Pancreas (tissue), 10 donors: ENCODE results near the gene CDYL2. TPM values are rescaled to one million over a fixed set of nuclear protein-coding genes. Genes with fewer than 3 reads are reported as not detected.

Source experiments
- ATAC-seq, 4 donors: fragments of 200-7000 bp; cut with Tn5 transposase; one replicate each; pipeline versions ENCODE4 v1.8.0 to v1.9.1; 2020; ENCODE audit warnings: mild to moderate bottlenecking in 4 of 4, moderate library complexity in 4 of 4
- DNase-seq, 6 donors: peaks; one replicate each; pipeline ENCODE4 v3.0.0-alpha.2; 2020
- FAIRE-seq: peaks from 2 replicates; lab custom pipeline; 2012; peaks lifted over from hg19 to GRCh38; lab: Jason Lieb, UNC
- H3K27ac ChIP-seq, 4 donors: fragments of 200-600 bp; sonication (generic); 1 replicate in 3 of 4; 2 replicates in 1 of 4; pipeline versions ENCODE4 v1.5.0 to v1.8.0; 2020
- H3K27me3 ChIP-seq, 4 donors: fragments of 200-600 bp; one replicate each; pipeline ENCODE4 v1.8.0; 2021
- H3K36me3 ChIP-seq, 3 donors: fragments of 200-600 bp; sonication (generic) in 1 of 3; one replicate each; pipeline versions ENCODE4 v1.5.0 to v1.8.0; 2020 to 2021
- H3K4me1 ChIP-seq, 3 donors: fragments of 200-600 bp; one replicate each; pipeline ENCODE4 v1.8.0; 2021
- H3K4me3 ChIP-seq, 4 donors: fragments of 200-600 bp; sonication (generic) in 2 of 4; one replicate each; pipeline versions ENCODE4 v1.5.0 to v1.8.0; 2020 to 2021
- H3K9me3 ChIP-seq, 4 donors: fragments of 200-600 bp; one replicate each; pipeline ENCODE4 v1.8.0; 2021
- CTCF ChIP-seq, 4 donors: fragments of 200-600 bp; sonication (generic) in 3 of 4; IDR thresholded peaks; one replicate each; pipeline versions ENCODE4 v1.5.0 to v1.8.0; 2021; ENCODE audit warnings: antibody characterized with exemption in 4 of 4
- WGBS, 2 donors: extraction: QIAGEN DNeasy Blood & Tissue Kit; methylation state at CpG; one replicate each; pipeline ENCODE4 v1.1.7; 2013; 5-methylcytosine and 5-hydroxymethylcytosine counted together
- intact Hi-C, 3 donors: fragments of 100-400 bp; cut with DNase I; formaldehyde crosslinking; loops; one replicate each; pipeline versions ENCODE4 v1.11.1 to v1.14.2; 2022
- polyA plus RNA-seq, 2 donors: library from polyadenylated mRNA; stranded (reverse); fragments of 200-250 nt; gene quantifications; one replicate each; pipeline ENCODE4 v1.2.3, GENCODE V29; 2013
- total RNA-seq, 6 donors: library from RNA; stranded (reverse); fragmentation: NEBNext Ultra II Directional in 4 of 6; extraction: Animal tissue kit (Norgen Biotek cat#: 25700) in 4 of 6; gene quantifications; one replicate each; pipeline versions ENCODE4 v1.2.1 to v1.2.4, GENCODE V29; 2021 to 2023
- donor health status: healthy with polysubstance abuse.
- donor health status: DM: no; HTN: no; CAD: no; lungs with moderate emphysema.
- donor health status: DM: no; HTN: no; CAD: no.
- donor health status: control.
- donor health status: control.
- donor health status: Bipolar disorder and iron deficiency.
- donor health status: DM: yes; HTN: yes; CAD: no.
- donor health status: DM: no; HTN: no; CAD: no.
- donor health status: DM: no; HTN: no; CAD: no.
- donor health status: DM: yes; HTN: yes; CAD: no.

The CDYL2 gene
- total and polyA plus RNA-seq, 8 donors, result 0.61 to 7.1 (median 3.1) TPM

- H3K27ac ChIP-seq, result no peak overlapping the region
- no peak for TF ChIP-seq CTCF (IDR thresholded peaks at IDR 0.05)
- no peaks in the 10 kb centered on the region for H3K9me3 ChIP-seq
- ATAC-seq, result no peak
- FAIRE-seq, result no peak
- no peaks in the 10 kb centered on the region for H3K36me3 ChIP-seq
- no peaks in the 10 kb centered on the region for H3K27me3 ChIP-seq
- DNase-seq, result no peak
- WGBS, 2 donors, result 88 to 92% methylated on average over 9 of the region's 9 CpGs
- no peaks in the 10 kb centered on the region for H3K4me1 ChIP-seq
- H3K4me3 ChIP-seq, result no peak overlapping the region
- intact Hi-C loops, result no loop called here
These were observed 78.7 kb downstream of the CDYL2 start for GRCh38 chr16:80725566-80726162.

GRCh38 chr16:80723981-80724380 is 80.4 kb downstream of the CDYL2 start:
- H3K27ac ChIP-seq, result no peak overlapping the region
- H3K27me3 ChIP-seq, result no peaks in the 10 kb centered on the region
- intact Hi-C loops, result no loop called here
- H3K4me1 ChIP-seq, result peaks cover 0 to 2% (median 0%) of the 10 kb centered on the region in 3 donors
- DNase-seq, result no peak
- no peak for FAIRE-seq
- H3K4me3 ChIP-seq, result no peak overlapping the region
- no peak for TF ChIP-seq CTCF (IDR thresholded peaks at IDR 0.05)
- H3K36me3 ChIP-seq, result no peaks in the 10 kb centered on the region
- no peak for ATAC-seq
- no peaks in the 10 kb centered on the region for H3K9me3 ChIP-seq

- Histone ChIP-seq H3K4me1 (peaks cover 0 to 11% (median 0%) of the 10 kb centered on the region in 3 donors), H3K36me3 (no peaks in the 10 kb centered on the region), H3K9me3 (no peaks in the 10 kb centered on the region), H3K27ac (no peak overlapping the region), H3K4me3 (no peak overlapping the region), H3K27me3 (no peaks in the 10 kb centered on the region)
- ATAC-seq (no peak), FAIRE-seq (no peak), DNase-seq (no peak)
- TF ChIP-seq CTCF (IDR thresholded peaks at IDR 0.05), result no peak
- WGBS, 2 donors, result 87 to 90% methylated on average over 4 of the region's 4 CpGs
- intact Hi-C loops, result no loop called here
These were observed 81.3 kb downstream of the CDYL2 start for GRCh38 chr16:80723091-80723490.

GRCh38 chr16:80720804-80721371 is 83.5 kb downstream of the CDYL2 start:
- Histone ChIP-seq H3K4me1 (peaks cover 0 to 19% (median 6%) of the 10 kb centered on the region in 3 donors), H3K9me3 (no peaks in the 10 kb centered on the region), H3K27me3 (no peaks in the 10 kb centered on the region), H3K27ac (no peak overlapping the region), H3K4me3 (no peak overlapping the region), H3K36me3 (no peaks in the 10 kb centered on the region)
- no peak for DNase-seq
- FAIRE-seq, result no peak
- intact Hi-C loops, result no loop called here
- no peak for TF ChIP-seq CTCF (IDR thresholded peaks at IDR 0.05)
- no peak for ATAC-seq
- WGBS, 2 donors, result 89 to 93% methylated on average over 5 of the region's 5 CpGs

- FAIRE-seq (no peak), DNase-seq (no peak), ATAC-seq (no peak)
- Histone ChIP-seq H3K27ac (no peak overlapping the region), H3K4me3 (no peak overlapping the region), H3K9me3 (no peaks in the 10 kb centered on the region), H3K4me1 (peaks cover 0 to 19% (median 6%) of the 10 kb centered on the region in 3 donors), H3K27me3 (no peaks in the 10 kb centered on the region), H3K36me3 (no peaks in the 10 kb centered on the region)
- intact Hi-C loops, result no loop called here
- no peak for TF ChIP-seq CTCF (IDR thresholded peaks at IDR 0.05)
- 87 to 88% methylated on average over 2 of the region's 2 CpGs for WGBS, 2 donors
These were observed 84.8 kb downstream of the CDYL2 start for GRCh38 chr16:80719573-80719972.
